GM19438 (cell line): Measurements from ENCODE around the gene TBCK.

Source experiments
- ATAC-seq: cut with Tn5 transposase; IDR thresholded peaks from one replicate; pipeline ENCODE4 v1.9.1; 2021; ENCODE audit warnings: low read depth; ENCODE audit not compliant: unreplicated experiment

TBCK gene

GRCh38 chr4:106291678-106292077 is 24.3 kb downstream of the TBCK start:
- ATAC-seq = no peak

DNA sequence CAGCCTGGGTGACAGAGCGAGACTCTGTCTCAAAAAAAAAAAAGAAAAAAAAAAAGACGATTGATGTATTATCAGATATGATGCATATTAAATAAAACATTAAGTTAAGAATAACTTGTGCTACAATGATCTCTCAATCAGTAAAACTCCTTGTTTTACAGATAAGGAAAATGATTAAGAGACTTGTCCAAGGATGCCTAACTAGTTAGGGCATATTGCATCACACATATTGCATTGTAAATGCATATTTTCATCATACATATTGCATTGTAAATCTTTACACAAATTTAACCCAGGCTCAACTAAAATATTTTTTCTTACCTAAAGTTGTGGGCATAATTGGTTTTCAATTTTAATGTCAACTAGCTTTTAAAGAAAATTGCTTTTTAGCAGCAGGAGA is 26.3 kb downstream of the TBCK start:
- no peak for ATAC-seq

DNA sequence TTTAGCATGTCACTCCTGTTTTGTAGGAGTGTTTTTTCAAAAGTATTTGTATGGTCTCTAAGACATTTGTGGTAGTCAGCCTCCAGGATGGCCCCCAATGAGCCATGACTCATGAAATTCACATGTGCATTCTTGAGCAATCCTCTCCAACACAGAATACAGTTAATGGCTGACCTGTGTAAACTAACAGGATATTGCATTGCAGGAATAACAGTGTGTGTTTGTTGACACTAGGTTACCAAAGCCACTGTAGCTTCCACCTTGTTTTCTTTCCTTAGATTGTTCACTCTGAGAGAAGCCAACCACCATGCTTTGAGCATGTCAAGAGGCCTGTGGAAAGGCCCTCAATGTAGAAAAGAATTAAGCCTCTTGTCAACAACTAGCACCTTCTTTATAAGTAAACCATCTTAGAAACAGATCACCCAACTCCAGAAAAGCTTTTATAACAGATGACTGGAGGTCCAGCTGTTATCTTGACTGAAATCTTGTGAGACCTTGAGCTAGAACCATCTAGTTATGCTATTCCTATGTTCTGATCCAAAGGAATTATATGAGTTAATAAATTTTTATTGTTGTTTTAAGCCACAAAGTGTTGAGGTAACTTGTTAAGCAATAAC is 28.5 kb downstream of the TBCK start:
- ATAC-seq = no peak

GRCh38 chr4:106286611-106287010 is 29.4 kb downstream of the TBCK start:
- no peak for ATAC-seq

DNA sequence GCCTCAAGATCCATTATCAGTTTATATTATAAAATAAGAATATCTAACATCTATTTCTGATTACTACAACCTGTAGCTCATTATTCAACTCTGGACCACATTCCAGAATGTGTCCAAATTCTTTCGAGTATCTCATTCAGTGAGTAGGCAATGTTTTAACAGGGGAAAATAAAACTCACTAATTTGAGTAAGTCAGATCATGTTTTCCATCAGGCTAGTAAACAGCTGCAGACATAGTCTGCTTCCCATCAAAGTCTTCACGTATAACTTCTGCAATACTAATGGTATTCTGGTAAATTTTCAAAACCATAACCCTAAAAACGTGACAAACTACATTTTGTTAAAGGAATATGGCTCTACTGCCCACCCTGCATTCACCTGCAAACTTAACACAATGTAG is 31.8 kb downstream of the TBCK start:
- no peak for ATAC-seq

GRCh38 chr4:106277140-106277675 is 38.8 kb downstream of the TBCK start:
- no peak for ATAC-seq

DNA sequence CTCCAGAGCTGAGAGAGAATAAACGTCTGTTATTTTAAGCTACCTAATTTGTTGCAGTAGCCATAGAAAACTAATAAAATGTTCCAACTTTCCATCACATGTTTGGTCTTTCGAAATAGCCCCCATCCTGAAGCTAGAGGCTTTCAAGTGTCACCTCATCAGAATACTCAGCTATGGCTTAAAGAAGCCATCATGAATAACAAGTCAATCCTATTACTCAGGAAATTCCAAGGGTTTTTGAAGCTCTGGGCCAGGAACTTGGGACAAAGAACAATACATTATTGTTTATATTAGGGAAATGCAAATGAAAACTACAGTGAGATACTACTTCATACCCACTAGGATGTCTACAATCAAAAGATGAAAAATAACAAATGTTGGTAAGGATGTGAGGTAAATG is 42.2 kb downstream of the TBCK start:
- ATAC-seq = no peak

DNA sequence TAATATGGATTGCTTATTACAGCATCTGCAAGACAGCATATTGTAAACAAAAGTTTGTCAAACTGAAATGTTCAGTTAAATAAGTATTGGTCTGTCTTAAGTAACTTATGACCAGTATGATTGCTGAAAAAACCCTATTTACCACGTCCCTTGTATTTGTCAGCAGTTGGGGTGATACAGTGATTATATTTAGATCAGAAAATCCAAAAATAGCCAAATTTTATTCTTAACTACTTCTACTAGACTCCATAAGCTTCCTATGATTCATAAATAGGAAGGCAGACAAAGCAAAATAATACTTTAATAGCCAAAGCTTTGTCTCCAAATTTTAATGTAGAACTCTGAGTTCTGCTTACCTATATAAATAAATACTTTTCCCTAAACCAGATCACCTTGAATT is 45.3 kb downstream of the TBCK start:
- ATAC-seq = no peak

DNA sequence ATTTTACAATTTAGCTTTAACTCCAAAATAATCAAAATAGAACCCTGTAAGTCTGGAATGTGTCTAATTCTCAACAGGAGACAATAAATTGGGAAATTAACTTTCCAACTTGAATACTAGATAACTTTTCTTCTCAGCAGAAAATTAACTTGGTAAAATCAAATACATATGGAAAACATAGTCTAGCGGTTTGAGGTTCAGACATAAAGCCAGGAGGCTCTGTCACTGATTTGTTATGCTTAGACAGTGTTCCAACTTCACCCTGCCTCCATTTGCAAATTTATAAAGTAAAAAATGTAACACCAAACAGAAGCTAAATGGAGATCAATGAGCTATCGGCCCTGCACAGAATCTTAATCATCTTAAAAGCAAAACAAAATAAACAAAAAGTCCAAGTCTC is 46.3 kb downstream of the TBCK start:
- no peak for ATAC-seq

- no peak for ATAC-seq
Measured at GRCh38 chr4:106268786-106269185, 47.2 kb downstream of the TBCK start.

- ATAC-seq = no peak
Measured at GRCh38 chr4:106266201-106266600, 49.8 kb downstream of the TBCK start.

DNA sequence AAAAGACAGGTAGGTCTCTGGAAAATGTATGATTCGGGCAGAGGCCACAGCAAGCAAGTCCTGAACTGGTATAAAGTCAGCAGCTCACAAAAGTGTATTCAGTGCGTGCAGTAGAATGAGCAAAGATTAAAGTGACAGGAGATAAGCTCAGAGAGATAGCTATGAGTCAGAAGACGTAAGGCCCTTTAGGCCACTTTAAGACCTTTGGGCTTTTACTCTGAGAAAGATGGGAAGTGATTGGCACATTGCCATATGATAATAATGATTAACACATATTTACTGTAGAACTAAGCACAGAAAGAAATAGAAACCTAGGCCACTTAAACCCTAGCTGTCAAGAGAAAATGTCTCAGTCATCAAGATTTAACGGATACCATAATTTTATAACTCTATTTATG is 51.7 kb downstream of the TBCK start:
- ATAC-seq = no peak

DNA sequence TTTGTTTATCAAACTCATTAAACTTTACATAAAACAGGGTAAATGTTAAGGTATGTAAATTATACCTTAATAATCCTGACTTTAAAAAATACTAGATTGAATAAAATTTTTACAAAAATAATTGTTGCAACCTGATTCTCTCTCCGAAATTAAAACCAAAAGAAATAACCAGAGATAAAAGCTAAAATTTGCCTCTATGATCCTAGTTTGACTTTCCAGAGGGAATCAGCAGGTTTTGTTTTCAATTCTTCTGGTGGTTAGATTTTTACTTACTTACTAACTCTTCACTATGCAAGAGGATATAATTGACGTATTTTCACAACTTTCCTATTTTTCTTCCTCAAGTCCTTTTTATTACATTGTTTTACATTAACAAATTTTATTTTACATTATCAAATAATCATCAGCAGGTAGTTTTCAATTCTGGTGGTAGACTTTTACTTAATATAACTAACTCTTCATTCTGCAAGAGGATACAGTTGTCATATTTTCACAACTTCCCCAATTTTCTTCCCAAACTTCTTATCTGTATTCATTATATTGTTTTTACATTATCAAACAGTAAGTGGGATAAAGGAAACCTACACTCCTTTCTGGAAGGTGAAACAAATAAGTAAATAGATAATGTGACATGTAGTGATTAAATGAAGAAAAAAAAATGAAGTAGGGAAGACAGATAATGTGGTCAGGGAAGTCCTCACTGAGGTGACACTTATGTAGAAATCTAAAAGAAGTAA is 52.2 kb downstream of the TBCK start:
- no peak for ATAC-seq

GRCh38 chr4:106261980-106262379 is 54.0 kb downstream of the TBCK start:
- ATAC-seq = no peak

DNA sequence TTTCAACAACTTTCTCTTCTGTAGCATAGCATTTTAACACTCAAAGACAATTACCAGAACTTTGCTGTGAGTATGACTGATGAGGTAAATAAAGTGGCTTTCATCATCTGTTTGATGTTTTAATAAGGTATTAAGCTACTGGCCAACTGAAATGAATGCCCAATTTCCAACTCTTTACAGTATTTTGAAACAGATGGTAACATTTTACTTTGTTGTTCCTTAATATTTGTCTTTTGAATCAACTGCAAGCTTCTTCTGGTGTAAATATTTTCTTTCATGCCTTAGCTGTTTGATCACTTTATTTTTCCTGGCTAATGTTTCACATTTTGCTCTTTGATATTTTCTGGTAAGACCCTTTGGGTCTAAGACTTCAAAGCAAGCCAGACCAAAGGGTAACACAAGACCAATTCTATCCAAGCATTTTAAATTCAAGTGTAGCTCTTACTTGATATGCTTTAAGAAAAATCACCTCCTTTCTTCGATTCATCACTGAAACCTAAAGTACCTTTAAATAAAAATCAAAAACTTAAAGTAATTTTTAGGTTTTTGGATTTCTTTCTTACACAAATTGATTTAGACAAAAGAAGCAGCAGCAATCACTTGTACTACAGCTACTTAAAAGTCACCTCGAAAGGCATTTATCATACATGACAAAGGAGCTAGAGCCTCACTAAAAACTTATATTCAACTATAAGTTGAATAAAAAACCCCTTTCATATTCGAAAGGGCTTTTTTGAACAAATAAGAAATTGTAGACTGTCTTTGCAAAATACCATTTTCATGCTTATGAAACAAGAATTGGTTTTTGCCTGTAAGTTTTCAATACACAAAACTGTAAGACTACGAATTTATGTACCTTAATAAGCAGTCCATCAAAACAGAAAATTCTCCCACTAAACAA is 57.6 kb downstream of the TBCK start:
- ATAC-seq = no peak

DNA sequence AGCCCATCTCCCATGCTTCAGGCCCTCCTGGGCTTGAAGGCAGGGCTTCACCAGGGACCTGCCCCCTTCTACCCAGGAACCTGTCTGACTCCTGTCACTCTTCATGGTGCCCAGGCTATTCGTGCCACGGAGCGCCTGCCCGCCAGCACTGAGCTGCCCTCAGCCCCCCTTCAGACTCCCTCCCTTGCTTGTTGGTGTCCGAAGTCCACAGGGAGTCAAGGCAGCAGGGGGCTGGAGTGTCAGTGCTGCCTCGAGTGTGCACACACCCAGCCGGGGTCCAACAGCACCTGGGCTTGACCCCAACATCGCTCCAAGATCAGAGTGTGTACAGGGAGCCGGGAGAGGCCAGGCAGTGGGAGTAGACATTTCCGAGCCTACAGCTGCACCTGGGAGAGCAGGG is 59.8 kb downstream of the TBCK start:
- no peak for ATAC-seq

DNA sequence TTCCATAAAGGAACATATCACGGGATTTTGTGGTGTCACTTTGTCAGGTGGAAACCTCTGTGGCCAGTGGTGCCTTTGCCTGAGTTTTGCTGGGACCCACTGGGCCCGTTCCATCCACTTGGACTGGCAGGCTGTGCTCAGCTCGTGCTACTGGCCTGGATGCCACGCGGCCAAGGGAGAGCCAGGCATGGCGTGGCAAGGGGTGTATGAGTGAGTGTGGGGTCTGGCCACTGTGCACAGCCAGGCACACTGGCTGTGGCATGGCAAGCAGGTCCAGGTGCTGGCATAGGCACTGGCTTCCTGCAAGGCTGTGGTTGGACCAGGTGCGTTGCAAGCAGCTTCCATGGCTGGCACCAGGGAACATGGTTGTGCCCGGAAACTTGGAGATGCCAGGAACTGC is 60.8 kb downstream of the TBCK start:
- no peak for ATAC-seq

GRCh38 chr4:106253364-106254129 is 62.5 kb downstream of the TBCK start:
- no peak for ATAC-seq

- no peak for ATAC-seq
Measured at GRCh38 chr4:106247600-106247999, 68.4 kb downstream of the TBCK start.

DNA sequence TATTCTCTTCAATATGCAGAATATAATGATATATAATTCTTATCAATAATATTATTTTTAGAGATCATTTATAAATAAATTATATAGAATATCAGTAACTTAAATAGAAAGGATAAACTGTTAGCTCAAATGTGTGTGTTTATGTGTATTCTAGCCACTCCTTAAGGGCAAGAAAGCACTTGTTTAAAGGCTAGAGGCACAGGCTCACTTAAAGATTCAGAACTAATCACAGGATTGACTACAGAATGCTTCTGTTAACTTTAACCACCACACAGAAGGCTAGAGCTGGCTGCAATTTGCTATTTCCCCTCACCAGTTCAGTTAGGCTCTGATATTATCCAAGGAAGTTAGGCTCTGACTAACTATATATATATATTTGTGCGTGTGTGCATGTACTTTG is 69.6 kb downstream of the TBCK start:
- no peak for ATAC-seq

GRCh38 chr4:106245176-106245575 is 70.8 kb downstream of the TBCK start:
- ATAC-seq = no peak
